Superior temporal gyrus (tissue), 1 donor: ENCODE data around the gene EPHB1.

ENCODE experiments used
- DNase-seq: peaks from one replicate; pipeline ENCODE4 v3.0.0-alpha.2; 2016; ENCODE audit errors: extremely low spot score

Gene EPHB1

GRCh38 chr3:135158520-135158919 lies 363.5 kb downstream of the EPHB1 start:
- no peak for DNase-seq

DNA sequence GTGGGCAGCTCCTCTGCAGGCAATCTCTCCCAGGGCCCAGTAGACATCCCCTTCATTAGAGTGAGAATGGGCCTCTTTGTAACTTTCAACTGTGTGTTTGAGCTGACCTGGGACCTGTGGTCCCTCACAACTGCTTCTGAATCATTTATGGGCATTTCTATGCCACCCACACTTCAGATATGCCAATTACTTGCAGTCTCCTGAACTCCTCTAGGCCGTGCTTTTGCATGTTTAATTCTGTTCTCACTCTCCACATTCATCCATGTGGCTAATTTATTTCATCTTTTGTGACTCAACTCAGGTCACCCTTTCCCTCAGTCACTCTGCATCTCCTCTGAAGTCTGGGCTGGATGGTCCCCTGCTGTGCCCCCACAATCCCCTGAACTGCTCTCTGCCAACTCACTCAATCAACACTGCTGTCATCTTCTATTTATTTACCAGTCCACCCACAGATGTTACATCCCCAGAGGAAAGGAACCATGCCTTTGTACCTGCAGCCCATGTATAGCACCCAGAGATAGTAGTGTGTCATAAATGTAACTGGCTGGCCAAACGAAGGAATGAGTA lies 364.7 kb downstream of the EPHB1 start:
- DNase-seq = no peak

- DNase-seq = no peak
Measured at GRCh38 chr3:135161425-135161824, 366.4 kb downstream of the EPHB1 start.

DNA sequence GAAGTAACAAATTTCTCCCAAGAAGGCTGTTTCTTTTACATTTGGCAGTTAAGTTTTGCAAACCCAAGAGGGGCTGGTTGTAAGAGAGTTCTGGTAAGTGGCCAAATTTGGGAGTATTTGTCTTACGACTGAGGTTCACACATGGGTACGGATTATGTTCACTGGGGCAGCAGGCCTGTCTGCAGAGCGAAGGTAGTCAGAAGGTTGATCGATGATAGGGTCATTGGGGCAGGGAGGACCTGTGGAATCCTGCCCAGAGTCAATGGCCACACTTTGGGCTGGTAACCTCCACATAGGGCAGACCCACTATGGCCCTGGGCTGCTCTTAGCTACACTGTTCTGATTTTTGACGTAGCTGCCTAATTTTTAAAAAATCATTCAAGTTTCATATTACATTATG lies 368.6 kb downstream of the EPHB1 start:
- no peak for DNase-seq

- DNase-seq = no peak
Measured at GRCh38 chr3:135165260-135165659, 370.2 kb downstream of the EPHB1 start.

- DNase-seq = peak; percentile 20
Measured at GRCh38 chr3:135166266-135166825, 371.3 kb downstream of the EPHB1 start.

DNA sequence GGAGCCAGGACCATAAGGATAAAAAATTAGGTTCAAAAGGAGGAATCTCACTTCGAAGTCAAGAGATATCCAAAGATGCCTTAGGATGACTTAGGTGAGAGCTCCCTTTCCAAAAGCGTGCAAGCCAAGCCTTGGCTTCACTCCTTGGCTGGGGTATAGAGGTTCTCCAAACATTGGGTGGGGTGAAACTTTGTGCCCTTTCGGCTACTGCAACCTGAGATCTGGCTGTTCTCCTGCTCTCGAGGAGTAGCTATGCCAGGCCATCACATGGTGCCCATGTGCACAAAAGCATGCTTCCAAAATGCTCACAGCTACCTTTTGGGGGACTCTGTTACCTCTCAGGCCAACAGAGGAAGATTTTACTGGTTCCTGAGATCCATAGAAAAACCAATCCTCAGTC lies 373.8 kb downstream of the EPHB1 start:
- DNase-seq = no peak

DNA sequence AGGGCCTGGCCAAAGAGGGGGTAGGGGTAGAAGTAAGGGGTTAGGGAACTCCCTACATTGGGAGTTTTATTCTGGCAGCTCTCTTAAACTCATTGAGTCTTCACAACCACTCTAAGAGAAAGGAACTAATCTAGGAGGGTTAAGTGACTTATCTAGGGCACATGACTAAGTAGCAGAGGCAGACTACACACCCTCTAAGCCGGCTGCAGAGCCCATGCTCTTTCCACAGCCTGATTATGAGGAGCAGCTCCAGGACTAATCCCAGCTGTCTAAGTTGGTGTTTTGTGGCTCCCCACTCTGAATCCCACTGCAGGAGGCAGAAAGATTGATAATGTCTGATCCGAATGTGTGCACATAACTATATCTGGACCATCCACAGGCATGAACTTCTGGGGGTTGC lies 374.6 kb downstream of the EPHB1 start:
- no peak for DNase-seq

DNA sequence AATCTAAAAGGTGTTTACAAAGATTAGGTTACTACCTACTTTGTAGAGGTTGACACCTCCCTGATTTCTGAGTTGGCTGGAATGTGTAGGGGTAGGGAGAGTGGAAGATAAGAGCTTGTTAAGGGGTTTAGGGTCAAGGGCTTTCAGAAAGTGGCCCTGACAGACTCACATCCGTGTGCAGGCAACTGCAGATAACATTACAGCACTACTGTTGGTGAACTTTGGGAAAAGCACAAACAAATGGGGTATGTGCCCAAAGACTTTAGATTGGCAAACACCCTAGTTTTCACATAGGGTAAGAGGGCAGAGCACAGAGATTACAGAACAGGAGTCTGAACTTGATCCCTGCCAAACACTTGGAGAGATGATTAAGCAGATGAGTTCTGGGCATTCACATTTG lies 375.7 kb downstream of the EPHB1 start:
- no peak for DNase-seq

- no peak for DNase-seq
Measured at GRCh38 chr3:135172191-135172869, 377.3 kb downstream of the EPHB1 start.

- DNase-seq = peak; percentile 36
Measured at GRCh38 chr3:135175728-135176277, 380.7 kb downstream of the EPHB1 start.

DNA sequence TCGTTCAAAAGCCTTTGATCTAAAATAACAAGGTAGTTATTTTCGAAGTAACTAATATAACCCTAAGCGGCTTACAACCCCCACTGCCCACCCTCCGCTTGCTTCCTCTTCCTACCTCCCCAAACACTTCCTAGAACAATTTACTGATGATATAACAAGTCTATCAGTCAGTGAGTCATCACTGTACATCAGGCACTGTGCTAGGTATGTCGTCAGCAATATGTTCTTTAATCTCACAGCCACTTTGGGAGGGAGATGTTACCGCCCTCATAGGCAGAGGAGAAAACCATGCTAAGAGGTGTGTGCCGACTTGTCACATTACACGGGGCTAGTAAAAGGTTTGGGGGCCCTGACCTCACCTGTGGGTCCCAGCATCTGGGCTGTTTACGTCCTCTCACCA lies 381.8 kb downstream of the EPHB1 start:
- no peak for DNase-seq

DNA sequence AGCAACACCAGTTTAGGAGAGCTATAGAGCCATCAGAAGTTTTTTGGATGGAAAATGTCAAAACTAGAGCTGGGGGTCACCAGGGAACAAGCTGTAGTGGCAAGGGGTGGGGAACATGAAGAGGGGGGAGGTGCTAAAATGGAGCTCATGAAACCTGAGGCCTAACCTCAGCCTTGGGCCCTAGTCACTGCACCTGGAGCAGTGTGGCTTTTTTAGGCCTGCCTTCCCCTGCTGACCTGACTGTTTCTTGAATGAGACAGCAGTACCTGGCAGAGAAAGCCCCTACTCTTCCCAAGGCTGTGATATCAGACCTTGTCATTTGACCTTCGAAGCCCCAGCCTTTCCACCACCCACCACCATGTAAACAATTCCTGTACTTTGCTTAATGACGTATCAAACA lies 383.5 kb downstream of the EPHB1 start:
- DNase-seq = no peak

GRCh38 chr3:135181408-135181807 lies 386.3 kb downstream of the EPHB1 start:
- no peak for DNase-seq

DNA sequence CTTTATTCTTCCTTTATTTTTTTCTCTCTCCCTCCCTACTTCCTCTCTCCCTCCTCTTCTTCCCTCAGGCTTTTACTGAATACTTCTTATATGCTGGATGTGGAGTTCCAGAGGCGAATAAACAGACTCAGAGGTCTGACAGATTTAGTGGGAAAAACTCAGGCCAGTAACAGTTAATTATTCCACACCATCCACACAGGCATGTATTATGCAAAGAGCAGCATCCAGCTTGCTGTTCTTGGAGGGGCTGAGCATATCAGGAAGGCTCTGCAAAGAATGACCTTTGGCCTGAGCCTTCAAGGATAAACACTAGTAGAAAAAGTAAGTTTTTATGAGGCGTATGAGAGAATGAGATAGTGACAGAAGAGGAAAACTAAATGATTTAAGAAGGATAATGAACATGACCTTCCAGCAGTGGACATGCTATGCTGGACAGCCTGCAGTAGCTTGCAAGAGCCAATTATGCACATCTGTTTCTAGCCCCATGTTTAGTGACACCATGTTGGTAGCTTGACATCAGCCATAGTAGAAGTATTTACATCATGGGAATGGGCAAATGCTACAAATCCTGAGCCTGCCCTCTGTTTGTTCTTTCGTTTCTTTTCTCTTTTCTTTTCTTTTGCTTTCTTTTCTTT lies 387.4 kb downstream of the EPHB1 start:
- DNase-seq = no peak

DNA sequence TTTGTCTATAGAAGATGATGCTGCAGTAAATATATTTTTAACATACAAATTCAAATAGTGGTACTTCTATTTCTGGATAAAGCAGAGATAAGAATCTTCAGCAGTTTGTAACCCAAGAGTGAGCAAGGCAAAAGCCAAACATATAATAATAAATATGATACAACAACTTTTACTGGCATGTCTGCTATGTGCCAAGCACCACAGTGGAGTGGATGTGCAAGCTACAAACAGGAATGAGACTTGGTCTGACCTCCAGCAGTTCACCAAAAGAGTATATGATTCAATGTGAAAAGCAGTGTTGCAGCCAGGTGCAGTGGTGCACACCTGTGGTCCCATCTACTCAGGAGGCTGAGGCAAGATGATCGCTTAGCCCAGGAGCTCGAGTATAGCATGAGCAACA lies 395.6 kb downstream of the EPHB1 start:
- DNase-seq = no peak

DNA sequence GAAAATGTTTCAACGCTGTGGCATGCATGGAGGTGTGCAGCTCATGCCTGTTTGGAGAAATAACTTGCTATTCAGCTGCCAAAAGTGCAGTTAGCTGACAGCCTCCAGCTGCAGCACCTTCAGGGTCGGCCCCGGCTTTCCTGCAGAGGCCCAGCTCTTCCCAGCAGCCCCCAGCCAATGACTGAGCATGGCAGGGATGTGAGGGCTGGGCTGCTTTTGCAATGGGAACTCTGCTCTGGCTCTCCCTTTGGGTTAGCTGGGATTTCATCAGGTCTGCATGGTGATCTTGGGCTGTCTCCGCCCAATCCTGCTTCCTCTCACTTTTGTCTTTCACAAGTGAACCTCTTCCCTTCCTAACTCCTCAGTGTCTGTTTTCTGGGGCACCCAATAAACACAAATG lies 396.6 kb downstream of the EPHB1 start:
- DNase-seq = no peak

- DNase-seq = peak; percentile 58
Measured at GRCh38 chr3:135192929-135193328, 397.9 kb downstream of the EPHB1 start.

- DNase-seq = no peak
Measured at GRCh38 chr3:135197246-135197645, 402.2 kb downstream of the EPHB1 start.

DNA sequence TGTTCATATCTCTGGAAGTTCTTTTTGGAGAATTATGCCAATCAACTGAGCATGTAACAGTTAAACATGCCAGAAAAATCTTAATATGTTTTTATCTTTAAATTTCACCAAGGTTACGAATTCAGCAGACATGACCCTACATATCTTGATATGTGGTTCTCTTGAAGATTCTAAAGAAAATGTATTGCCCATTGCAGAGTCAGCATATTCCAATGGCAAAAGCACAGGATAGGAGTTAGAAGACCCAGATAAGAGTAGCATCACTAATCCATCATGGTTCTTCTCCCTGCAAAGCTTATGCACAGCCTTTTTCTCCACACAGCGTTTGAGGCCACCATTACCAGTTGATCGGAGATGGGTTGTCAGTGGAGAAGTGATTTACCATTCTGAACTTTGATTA lies 402.8 kb downstream of the EPHB1 start:
- DNase-seq = no peak

DNA sequence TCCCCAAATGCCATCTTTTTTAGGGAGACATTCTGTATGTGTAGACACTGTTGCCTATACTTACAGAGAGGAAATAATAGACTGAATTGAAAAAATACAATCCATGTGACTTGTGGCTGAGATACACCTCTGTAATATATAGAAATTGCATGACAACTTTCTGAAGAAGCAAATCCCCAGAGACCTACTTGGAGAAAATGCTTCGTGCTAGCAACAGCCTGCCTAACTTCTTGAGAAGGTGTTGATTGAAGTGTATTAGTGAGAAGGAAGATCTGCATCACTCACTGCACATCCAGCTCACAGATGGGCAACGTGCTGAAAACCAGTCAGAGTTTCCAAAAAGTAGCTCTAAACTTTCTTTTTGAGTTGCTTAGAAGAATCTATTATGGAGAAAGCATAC lies 404.1 kb downstream of the EPHB1 start:
- no peak for DNase-seq

GRCh38 chr3:135203026-135203425 lies 408.0 kb downstream of the EPHB1 start:
- DNase-seq = no peak

DNA sequence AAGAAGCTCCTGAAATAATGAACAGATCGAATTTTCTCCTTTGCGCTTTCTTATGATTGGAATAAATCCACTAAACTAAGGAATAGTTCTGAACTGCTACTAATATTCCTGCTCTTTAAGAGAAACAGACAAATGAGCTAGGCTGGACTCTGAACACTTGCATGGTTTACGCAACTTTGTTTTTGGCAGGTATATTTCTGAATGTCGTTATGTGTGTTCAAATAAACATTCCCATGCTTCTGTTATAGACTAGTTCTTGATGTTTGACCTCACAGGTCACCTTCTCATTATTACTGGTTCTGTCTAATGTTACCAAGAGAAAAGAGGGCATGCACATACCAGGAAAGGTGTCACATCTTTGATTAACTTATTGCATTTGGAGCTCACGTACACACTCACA lies 418.2 kb downstream of the EPHB1 start:
- DNase-seq = no peak
